ENCODE data around the gene STAT5A. TPM values are rescaled to one million over a fixed set of nuclear protein-coding genes. Genes with fewer than 3 reads are reported as not detected.

STAT5A gene
- total and polyA plus RNA-seq, 9 of the 15 experiments (the other 6 are each of a cell fraction or from before 2014, with no cell fraction given) = 79.9 to 415 (median 196) TPM

- TF ChIP-seq POLR2H (tag; IDR thresholded peaks at IDR 0.05; ENCODE audit: low read depth) (peak; percentile 66; the same call in 1 of the 2 replicates), POLR2AphosphoS5 (IDR thresholded peaks at IDR 0.05; ENCODE audit: control insufficient read depth, insufficient read depth, low read depth, low read length) (peak; percentile 81), NR3C1 (CRISPR knock-in tag; IDR thresholded peaks at IDR 0.05) (no peak), TBL1XR1 (IDR thresholded peaks at IDR 0.05; ENCODE audit: low read length in 2 of 2) (0 out of 4 replicates have a peak, but pooled peaks of 1 of the 2 experiments have one; percentile 9), PATZ1 (CRISPR knock-in tag; IDR thresholded peaks at IDR 0.05; ENCODE audit: borderline replicate concordance) (no peak), AFF1 (IDR thresholded peaks at IDR 0.05; ENCODE audit: low read depth in 1 of 2, partially characterized antibody in 2 of 2) (peak; percentile 75 to 85), ZEB2 (IDR thresholded peaks at IDR 0.05) (0 out of 2 replicates have a peak, but pooled peaks have one; percentile 23), NFIC (IDR thresholded peaks at IDR 0.05) (peak; percentile 33; the same call in 1 of the 2 replicates), MAZ (CRISPR knock-in tag; conservative IDR thresholded peaks at IDR 0.05 in 1 of 2, IDR thresholded peaks at IDR 0.05 in 1 of 2) (peak in 1 of 2 experiments; percentile 39), SIN3A (IDR thresholded peaks at IDR 0.05; ENCODE audit: borderline replicate concordance in 2 of 2, control insufficient read depth in 1 of 2, low read depth in 2 of 2, low read length in 2 of 2) (peak in 1 of 2 experiments; percentile 33; a peak in 1 of 4 replicates), EP300 (IDR thresholded peaks at IDR 0.05; ENCODE audit: low read length) (peak; percentile 49; the same call in 1 of the 2 replicates), E2F6 (IDR thresholded peaks at IDR 0.05; ENCODE audit: borderline replicate concordance in 1 of 2, extremely low read depth in 1 of 2, insufficient read depth in 1 of 2, insufficient read length in 1 of 2, low read depth in 1 of 2, low read length in 1 of 2, poor library complexity in 1 of 2, severe bottlenecking in 1 of 2) (peak in 1 of 2 experiments; percentile 20), GTF2E2 (tag; IDR thresholded peaks at IDR 0.05) (peak; percentile 83), CBFA2T2 (conservative IDR thresholded peaks at IDR 0.05) (peak; percentile 58), BRCA1 (IDR thresholded peaks at IDR 0.05) (no peak), BRCA1 (CRISPR knock-in tag; IDR thresholded peaks at IDR 0.05) (no peak), VEZF1 (CRISPR knock-in tag; IDR thresholded peaks at IDR 0.05) (peak; percentile 70)
Observed at GRCh38 chr17:42275527-42276358, 12.6 kb upstream of the STAT5A start (continued).

Data from K562 (cell line).